ENCODE data around the gene HOXC5. TPM values are rescaled to one million over a fixed set of nuclear protein-coding genes. Genes with fewer than 3 reads are reported as not detected.

Gene HOXC5
- total RNA-seq, 1 experiment from 2014 or later, result 1.1 TPM

DNA sequence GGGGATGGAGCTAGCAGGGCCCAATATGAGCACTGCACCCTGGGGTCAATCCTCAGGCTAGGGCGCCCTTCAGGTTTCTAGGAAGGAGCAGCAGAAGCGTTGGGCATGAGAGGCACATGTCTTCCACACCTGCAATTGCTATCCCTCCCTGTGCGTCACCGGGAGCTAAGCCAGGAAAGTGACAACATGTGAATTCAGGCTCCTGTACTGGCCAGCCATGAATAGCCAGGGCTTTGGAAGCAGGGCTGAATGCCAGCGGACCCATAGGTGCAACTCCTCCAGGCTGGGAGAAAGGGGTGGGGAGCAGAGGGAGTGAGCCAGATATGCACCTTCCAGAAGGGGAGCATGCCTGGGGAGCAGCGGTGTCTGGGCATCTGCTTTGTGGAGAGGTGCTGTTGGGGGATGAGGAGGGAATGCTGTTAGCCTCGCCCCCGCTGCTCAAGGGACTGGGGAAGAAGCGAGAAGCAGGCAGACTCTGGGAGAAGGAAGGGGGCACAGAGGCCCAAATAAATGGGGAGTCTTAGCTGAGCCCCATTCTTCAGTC lies 6.1 kb downstream of the HOXC5 start:
- H3K4me2 ChIP-seq (ENCODE audit: low read length), result no peak overlapping the region
- H3K27me3 ChIP-seq (ENCODE audit: insufficient read depth, low read length), result no peaks in the 10 kb centered on the region
- ATAC-seq, result no peak
- H3K79me2 ChIP-seq (ENCODE audit: insufficient read depth, low read length), result no peaks in the 10 kb centered on the region
- H3K4me1 ChIP-seq (ENCODE audit: control insufficient read depth in 1 of 2, insufficient read depth in 2 of 2, low read length in 2 of 2), result peaks cover 4 to 18% of the 10 kb centered on the region in 2 experiments
- H3K36me3 ChIP-seq (ENCODE audit: control insufficient read depth in 1 of 2, insufficient read depth in 2 of 2, low read length in 2 of 2), result no peaks in the 10 kb centered on the region
- intact Hi-C loops (cut with micrococcal nuclease), result no loop called here
- H4K20me1 ChIP-seq (ENCODE audit: insufficient read depth), result no peaks in the 10 kb centered on the region
- no peaks in the 10 kb centered on the region for H3K9me2 ChIP-seq (ENCODE audit: insufficient read depth)
- POLR2A ChIA-PET, result no interaction called here
- RAD21 ChIA-PET (ENCODE audit: low non-redundant PET in 1 of 2, low total read pairs in 2 of 2, uncharacterized antibody in 2 of 2, unreplicated experiment in 2 of 2), result no interaction called here
- TF ChIP-seq POLR2AphosphoS5 (IDR thresholded peaks at IDR 0.05; ENCODE audit: low read depth, low read length) (no peak), FOSL1 (IDR thresholded peaks at IDR 0.05; ENCODE audit: low read depth) (no peak), CBX3 (IDR thresholded peaks at IDR 0.05; ENCODE audit: low read depth) (no peak), ELF1 (IDR thresholded peaks at IDR 0.05; ENCODE audit: borderline replicate concordance, low read depth) (no peak), ZFX (IDR thresholded peaks at IDR 0.05) (no peak), POLR2A (IDR thresholded peaks at IDR 0.05; ENCODE audit: borderline replicate concordance, extremely low read depth, insufficient read depth, insufficient read length) (no peak)
- TF ChIP-seq, protein P1, sequence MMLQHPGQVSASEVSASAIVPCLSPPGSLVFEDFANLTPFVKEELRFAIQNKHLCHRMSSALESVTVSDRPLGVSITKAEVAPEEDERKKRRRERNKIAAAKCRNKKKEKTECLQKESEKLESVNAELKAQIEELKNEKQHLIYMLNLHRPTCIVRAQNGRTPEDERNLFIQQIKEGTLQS (IDR thresholded peaks at IDR 0.05), result no peak
- TF ChIP-seq, protein P2, sequence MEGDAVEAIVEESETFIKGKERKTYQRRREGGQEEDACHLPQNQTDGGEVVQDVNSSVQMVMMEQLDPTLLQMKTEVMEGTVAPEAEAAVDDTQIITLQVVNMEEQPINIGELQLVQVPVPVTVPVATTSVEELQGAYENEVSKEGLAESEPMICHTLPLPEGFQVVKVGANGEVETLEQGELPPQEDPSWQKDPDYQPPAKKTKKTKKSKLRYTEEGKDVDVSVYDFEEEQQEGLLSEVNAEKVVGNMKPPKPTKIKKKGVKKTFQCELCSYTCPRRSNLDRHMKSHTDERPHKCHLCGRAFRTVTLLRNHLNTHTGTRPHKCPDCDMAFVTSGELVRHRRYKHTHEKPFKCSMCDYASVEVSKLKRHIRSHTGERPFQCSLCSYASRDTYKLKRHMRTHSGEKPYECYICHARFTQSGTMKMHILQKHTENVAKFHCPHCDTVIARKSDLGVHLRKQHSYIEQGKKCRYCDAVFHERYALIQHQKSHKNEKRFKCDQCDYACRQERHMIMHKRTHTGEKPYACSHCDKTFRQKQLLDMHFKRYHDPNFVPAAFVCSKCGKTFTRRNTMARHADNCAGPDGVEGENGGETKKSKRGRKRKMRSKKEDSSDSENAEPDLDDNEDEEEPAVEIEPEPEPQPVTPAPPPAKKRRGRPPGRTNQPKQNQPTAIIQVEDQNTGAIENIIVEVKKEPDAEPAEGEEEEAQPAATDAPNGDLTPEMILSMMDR (IDR thresholded peaks at IDR 0.05 in 2 of 3, conservative IDR thresholded peaks at IDR 0.05 in 1 of 3; ENCODE audit: borderline replicate concordance in 1 of 3, insufficient read depth in 1 of 3, low read depth in 2 of 3, low read length in 2 of 3), result no peak
- TF ChIP-seq, protein P3, sequence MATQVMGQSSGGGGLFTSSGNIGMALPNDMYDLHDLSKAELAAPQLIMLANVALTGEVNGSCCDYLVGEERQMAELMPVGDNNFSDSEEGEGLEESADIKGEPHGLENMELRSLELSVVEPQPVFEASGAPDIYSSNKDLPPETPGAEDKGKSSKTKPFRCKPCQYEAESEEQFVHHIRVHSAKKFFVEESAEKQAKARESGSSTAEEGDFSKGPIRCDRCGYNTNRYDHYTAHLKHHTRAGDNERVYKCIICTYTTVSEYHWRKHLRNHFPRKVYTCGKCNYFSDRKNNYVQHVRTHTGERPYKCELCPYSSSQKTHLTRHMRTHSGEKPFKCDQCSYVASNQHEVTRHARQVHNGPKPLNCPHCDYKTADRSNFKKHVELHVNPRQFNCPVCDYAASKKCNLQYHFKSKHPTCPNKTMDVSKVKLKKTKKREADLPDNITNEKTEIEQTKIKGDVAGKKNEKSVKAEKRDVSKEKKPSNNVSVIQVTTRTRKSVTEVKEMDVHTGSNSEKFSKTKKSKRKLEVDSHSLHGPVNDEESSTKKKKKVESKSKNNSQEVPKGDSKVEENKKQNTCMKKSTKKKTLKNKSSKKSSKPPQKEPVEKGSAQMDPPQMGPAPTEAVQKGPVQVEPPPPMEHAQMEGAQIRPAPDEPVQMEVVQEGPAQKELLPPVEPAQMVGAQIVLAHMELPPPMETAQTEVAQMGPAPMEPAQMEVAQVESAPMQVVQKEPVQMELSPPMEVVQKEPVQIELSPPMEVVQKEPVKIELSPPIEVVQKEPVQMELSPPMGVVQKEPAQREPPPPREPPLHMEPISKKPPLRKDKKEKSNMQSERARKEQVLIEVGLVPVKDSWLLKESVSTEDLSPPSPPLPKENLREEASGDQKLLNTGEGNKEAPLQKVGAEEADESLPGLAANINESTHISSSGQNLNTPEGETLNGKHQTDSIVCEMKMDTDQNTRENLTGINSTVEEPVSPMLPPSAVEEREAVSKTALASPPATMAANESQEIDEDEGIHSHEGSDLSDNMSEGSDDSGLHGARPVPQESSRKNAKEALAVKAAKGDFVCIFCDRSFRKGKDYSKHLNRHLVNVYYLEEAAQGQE (IDR thresholded peaks at IDR 0.05; ENCODE audit: low read depth), result no peak
- CTCF ChIA-PET, result no interaction called here
- no peak overlapping the region for H3K4me3 ChIP-seq (replicated peaks in 1 of 2; ENCODE audit: low read depth in 1 of 2, low read length in 2 of 2)
- H2AFZ ChIP-seq (ENCODE audit: low read depth, low read length, poor library complexity, severe bottlenecking), result no peak overlapping the region
- no peaks in the 10 kb centered on the region for H3K9me3 ChIP-seq (ENCODE audit: control insufficient read depth in 1 of 2, insufficient read depth in 1 of 2, low read depth in 1 of 2, low read length in 2 of 2)
- no TSS peak for BruUV-seq (replicated peaks)
- H3K9ac ChIP-seq (ENCODE audit: low read length), result no peak overlapping the region
- H3K27ac ChIP-seq (ENCODE audit: low read depth, low read length), result no peak overlapping the region
- DNase-seq (ENCODE audit: low read depth, low spot score), result no peak

All from HCT116 (cell line).